Hematopoietic multipotent progenitor cell (in vitro differentiated cells): Measurements from ENCODE around the gene GSC2. TPM values are rescaled to one million over a fixed set of nuclear protein-coding genes. Genes with fewer than 3 reads are reported as not detected.

Source experiments
- DNase-seq, 3 donors: peaks; one replicate each; pipeline ENCODE4 v3.0.0-alpha.2; 2011 to 2015; ENCODE audit warnings: low read depth in 2 of 3, low spot score in 2 of 3
- total RNA-seq: library from RNA; depleted of rRNA; stranded (reverse); fragments of >200 nt; gene quantifications from one replicate; pipeline ENCODE4 v1.2.3, GENCODE V29; 2012

GSC2 gene
- total RNA-seq, 1 donor: not detected

DNA sequence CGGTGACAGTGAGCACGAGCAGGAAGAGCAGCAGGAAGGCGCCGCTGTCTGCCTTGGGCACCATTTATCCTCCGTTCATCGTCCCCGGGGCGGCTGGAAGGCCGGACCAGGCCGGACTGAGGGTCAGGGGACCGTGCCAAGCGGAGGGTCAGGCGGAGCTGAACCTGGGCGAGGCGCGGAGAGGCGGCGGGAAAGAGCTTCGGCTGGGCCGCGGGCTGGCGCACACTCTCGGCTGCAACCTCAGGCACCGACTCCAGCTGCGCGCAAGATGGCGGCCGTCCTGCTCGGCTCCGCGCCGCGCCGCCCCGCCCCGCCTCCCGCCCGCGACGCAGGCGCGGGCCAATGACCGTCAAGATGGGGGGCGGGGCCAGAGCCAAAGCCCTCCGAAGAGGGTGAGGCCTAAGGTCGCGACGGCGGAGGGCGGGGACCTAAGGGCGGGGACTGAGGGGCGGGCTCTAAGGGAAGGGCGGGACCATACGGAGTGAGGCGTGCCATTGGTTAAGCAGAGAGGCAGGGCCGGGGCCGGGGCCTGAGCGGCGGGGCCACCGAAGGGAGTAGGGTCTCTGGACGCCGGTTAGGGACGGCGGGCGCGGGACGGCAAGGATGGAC, 27.8 kb downstream of the GSC2 start, which contains the start of gene DGCR2:
Gene DGCR2 (minus strand): TSS at position 270 of the 609 bp plus-strand sequence. CDS start 206 bp downstream, at position 64.
- DNase-seq: peak; percentile 90 to 98 (median 96)

DNA sequence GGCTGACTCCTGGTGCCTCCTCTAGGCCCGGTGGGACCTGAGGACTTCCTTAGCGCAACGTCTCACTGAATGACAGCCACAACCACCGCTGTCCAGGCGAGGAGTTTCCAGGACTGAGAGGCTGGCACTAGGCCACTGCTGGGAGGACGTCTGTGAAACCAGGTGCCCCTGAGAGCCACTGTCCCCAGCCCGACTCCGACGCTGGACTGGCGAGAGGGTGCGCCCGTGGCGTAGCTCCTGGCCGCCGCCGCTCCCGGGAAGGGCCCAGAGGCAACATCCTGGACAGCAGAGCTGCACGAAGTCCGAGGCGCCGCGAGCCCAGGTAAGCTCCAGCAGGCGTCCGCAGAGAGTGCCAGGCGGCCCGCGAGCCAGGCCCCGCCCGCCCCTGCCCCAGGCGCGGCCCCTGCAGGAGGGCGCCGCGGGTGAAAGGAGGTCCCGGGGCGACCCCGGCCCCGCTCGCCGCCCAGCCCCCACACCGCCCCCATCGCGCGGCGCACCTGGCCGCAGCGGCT, 28.4 kb downstream of the GSC2 start:
- peak in 2 of 3 donors; percentile 27 to 28 for DNase-seq

DNA sequence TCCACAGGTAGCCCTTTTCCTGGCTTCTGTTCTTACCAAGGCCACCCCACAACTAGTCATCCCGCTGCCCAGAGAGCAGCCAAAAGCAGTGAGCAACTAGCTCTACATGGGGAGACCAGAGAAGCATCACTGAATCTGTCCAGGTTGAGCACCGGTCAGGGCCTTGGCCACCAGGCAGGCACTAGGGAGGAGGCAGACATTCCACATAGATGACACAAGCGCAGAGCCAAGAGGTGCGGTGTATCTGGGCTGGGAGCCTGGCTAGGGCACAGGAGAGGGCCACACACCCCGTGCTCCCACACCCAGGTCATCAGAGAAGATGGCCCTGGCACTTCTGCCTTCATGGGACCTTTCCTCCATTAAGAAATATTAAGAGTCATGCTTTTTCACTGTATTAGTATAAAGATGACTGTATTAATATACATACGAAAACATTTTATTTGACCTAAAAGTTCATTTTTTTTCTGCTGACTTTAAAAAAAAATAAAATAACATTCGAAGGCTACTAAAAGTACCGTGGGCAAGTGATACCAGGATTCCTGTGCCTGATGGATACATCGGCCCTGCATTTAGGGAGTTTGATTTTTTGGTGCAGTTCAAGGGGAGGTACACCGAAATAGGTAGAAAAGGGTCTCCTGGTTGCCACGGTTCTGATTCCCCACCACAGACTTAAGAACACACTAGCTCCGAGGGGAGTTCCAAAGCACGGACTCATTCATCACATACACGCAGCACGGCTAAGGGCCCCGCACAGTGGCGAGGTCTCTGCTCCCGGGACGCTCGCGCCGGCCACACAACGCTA, 29.1 kb downstream of the GSC2 start:
- DNase-seq: no peak

DNA sequence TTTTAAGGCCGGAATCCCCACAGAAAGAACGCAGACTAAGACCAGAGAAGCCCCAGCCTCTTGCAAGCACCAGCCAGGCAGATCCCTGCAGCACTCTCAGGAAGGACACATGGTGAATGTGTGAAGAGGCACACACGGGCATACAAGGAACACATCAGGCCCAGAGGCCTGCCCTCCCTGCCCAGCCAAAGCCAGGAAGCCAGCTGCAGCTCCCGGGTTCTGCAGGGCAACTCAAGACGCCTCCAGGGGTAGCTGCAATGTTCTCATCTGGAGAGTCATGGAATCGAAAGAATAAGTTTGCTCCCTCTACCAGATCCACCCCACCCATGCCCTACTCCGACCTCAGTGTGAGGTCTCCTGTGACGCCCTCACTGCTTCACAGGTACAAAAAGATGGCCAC, 30.1 kb downstream of the GSC2 start:
- no peak for DNase-seq

DNA sequence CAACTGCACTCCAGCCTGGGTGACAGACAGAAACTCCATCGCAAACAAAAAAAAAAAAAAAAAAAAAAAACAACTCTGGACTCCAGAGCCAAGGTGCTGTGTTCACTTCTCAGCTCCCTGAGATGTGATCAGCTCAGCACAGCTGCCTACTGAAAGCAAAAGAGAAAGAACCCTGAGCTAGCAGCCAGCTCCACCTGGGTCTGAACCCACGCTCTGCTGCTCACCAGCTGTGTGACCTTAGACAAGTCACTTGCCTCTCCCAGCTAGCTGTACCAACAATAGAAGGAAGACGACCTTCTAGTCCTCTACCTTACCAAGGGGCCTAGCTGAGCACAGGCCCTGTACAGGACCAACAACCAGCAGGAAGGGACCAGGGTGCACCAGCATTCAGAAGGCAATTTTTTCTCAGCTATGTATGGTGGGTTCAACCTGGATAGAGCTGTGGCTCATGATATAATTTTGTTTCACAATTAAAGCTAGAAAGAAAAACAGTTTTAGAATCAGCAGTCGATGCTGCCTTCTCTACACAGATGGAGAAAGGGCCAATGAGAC, 31.7 kb downstream of the GSC2 start:
- DNase-seq: no peak

DNA sequence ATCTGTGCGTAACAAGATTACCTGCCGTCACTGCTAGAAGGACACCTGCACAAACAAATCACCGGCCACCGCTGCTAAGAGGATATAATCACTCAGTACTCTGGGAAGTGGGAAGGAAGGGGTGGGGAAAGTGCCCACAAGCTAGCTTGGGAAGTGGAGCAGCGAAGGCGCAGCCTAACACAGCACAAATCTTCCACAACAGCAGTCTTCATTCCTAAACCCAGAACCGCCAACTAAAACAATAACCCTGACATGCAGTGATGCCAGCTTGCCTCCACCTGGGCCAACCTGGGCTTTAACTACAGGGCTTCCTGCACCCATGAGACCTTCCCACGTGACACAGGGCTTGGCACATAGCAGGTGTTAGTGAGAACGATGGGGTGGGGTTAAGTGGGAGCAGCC, 33.0 kb downstream of the GSC2 start:
- DNase-seq: no peak

DNA sequence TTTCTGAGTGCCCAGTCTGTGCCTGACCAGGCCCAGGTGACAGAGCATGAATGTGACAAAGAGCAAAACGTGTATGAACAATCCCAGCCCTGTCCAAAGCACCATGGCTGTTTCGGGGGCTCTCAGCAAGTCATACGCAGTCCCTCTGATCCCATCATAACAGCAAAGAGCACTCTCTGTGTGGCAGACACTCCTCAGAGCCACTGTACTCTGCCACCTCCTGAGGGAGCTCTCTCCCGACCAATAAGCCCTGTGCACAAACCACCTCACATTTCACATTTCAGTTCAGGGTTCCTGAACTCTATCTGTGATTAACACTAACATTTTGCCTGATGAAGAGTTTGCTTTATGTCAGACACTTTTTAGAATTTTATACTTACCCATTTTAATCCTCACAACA, 34.5 kb downstream of the GSC2 start:
- DNase-seq: peak in 1 of 3 donors; percentile 40

DNA sequence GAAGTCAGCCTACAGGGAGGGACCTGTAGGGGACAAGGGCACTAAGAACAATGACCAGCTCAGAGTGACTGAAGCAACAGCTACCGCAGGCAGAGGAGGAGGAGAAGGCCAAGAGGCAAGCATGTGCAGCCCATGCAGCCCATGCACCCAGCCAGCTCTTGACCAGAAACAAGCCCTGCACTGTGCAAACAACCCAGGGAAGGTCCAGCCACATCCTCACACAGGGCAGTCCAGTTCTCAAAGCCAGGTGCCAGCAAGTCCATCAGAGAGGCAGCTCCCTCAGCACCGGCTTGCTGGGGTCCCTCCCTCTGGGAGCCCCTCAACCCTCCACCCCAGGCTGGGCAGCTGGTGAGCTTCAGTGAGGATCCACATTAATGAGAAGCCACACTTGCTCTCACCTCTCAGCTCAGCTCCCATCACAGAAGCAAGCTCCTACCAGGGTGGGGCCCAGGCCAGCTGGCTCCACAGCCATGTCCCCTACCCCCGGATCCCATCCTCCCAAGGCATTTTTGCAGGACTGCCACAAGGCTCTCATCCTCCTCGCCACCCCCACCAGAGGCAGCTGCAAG, 35.0 kb downstream of the GSC2 start:
- no peak for DNase-seq

DNA sequence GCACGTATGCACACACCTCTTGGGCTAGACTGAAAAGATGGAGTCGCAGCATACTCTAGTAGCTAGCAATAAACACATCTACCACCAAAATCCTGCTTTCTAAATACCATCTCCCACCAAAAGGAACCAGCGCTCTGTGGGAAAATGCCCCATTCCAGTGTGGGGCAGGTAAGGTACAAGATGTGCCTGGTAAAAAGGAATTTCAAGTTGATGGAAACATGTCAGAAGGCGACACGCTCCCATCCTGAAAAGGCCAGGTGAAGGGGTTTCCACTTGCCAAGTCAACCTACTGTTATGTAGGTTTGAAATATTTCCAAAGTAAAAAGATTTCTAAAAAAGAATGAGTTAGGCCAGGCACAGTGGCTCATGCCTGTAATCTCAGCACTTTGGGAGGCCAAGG, 36.7 kb downstream of the GSC2 start:
- no peak for DNase-seq

DNA sequence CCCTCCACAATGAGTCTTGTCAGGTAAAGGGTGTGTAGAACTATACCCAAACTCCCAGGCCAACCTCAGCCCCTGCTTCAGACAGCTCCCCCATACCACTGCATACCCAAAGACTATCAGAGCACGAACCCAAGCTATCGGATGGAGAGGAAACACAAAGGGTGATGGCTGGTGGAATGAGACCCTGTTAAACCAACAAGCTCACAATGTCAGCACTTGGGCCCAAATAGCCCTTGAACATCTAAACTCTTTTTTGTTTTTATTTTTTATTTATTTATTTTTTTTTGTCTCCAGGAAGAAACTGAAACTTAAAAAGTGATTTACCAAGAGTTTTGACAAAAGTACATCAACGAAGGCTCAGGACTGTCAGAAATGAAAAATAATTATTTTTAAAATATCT, 38.5 kb downstream of the GSC2 start:
- DNase-seq: no peak

DNA sequence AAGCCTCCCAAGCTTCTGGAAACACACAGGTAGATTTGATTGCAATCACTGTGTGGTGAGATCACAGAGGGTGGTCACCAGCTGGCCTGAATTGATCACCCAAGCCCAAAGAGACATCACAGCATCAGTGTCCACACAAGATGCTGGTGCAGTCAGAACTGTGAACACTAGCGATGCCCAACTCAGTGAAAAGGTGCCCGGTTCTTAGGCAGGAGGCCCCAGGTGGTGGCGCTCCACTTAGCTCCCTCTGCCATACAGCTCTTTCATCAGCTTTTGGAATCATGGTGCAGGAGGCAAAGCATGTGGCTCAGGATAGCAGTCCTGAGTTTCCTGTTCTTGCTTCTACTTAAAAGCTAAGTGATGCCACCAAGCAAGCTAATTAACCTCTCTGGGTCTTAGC, 39.0 kb downstream of the GSC2 start:
- DNase-seq: no peak

DNA sequence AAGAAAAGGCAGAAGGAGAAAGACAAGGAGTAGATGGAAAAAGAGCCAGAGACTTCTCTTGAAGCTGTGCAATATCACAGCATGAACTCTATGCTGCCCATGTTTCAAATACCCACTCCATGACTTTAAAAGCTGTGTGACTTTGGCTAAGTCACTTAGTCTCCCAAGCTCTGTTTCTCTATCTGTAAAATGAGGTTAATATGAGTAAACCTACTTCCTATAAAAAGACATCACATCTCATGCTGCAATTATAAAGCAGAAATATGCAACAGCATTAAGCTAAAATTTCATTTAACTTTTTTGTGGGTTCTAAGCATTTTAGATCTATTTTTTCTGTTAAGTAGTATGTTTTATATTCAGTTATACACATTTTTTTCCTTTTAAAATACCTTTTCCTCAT, 39.4 kb downstream of the GSC2 start:
- no peak for DNase-seq

DNA sequence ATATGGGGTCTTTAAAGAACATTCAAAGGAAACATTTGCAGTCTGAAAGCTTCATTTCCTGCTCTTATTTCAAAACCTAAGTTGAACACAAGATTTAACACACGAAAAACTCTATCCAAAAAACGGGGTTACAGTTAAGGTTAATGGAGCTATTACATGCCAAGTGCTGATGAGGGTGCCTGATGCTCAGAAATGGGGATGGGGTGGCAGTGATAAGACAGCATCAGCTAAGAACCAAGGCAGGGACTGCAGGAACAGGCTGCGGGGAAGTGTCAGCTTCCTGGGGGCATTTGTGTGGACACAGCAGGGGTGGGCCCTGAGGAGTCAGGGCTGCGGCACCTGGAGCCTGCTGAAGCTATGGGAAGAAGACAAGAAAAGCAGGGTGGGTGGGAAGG, 40.0 kb downstream of the GSC2 start:
- DNase-seq: no peak

DNA sequence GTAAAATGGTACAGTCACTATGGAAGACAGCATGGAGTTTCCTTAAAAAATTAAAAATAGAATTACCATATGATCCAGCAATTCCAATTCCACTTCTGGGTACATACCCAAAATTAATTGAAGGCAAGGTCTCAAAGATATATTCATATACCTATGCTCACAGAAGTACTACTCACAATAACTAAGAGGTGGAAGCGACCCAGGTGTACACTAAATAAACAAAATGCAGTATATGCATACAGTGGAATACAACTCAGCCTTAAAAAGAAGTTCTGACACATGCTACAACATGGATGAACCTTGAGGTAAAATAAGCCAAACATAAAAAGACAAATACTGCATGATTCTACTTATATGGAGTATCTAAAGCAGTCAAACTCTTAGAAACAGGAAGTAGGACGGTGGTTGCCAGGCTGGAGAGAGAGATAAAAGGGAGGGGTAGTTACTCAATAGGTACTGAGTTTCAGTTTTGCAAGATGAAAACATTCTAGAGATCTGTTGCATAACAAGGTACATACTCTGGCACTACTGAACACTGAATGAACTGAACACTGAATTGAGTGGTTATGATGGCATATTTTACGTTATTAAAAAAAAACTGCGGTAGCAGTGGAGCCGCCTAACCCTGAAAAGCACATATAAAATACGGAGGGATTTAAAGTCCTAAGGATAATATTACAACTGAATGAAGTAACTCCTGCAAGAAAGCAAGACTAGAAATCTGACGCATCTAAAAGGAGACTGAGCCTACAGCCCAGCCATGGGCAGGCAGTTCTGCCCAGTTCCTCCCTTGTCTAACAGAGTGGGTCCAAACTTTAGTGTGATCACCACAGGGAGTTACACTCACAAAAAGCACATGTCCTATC, 40.7 kb downstream of the GSC2 start:
- peak in 2 of 3 donors; percentile 85 to 93 for DNase-seq

DNA sequence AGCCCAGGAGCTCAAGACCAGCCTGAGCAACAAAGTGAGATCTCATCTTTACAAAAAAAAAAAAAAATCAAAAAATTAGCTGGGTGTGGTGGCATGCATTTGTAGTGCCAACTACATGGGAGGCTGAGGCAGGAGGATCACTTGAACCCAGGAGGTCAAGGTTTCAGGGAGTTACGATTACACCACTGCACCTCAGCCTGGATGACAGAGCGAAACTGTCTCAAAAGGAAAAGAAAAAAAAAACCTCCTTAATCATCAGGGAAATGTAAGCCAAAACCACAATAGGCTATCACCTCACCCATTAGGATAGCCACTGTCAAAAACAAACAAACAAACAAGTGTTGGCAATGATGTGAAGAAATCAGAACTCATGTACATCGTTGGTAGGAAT, 41.3 kb downstream of the GSC2 start:
- no peak for DNase-seq

DNA sequence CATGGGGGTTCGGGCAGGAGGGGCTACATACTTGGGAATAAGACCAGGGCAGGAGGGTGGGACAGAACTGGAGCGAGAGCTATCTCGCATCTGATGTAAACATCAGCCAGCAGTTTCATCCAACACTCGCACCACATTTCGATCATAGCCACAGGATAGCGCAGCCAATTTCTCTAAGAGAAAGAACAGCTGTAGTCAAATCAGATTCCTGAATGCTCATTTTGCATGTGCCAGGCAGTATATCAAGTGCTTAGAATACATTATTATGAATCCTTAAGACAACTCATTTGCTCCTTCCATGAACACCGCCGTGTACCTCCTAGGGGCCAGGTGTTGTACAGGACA, 42.4 kb downstream of the GSC2 start:
- DNase-seq: no peak

DNA sequence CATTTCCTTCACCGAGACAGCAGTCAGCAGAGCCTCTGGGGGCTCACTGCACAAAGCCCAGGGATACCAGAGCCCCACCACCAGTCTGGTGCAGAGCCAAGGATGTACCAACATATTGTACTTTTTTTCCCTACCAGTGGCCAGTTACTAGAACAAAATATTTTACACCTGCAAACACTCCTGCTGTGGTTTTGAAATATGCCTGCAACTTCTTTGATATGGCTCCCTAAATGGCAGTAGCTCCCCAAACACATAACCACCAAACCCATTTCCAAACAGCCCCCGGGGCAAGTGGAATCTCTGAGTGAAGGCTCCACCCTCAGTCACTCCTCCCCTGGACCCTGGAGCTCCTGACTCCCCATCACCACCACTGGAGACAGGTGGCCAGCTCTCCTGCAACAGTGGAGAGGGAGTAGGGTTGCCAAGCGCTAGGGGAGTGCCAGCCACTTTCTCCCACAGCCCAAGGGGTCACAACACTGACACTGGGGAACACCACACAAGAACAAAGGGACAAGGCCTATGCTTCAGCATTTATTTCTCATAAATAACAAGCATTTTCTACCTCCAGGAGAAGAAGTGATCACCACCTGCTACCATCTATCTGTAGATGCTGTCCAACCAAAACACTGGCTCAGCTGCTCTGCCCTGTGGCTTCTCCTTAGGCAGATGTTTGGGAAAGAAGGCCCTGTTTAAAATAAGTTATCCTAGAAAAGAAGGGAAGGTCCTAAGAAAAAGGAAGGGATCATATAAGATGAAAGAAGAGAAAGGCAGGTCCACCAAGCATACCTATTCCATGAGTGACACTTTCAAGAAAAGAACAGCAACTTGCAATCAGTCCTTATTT, 43.0 kb downstream of the GSC2 start:
- no peak for DNase-seq

DNA sequence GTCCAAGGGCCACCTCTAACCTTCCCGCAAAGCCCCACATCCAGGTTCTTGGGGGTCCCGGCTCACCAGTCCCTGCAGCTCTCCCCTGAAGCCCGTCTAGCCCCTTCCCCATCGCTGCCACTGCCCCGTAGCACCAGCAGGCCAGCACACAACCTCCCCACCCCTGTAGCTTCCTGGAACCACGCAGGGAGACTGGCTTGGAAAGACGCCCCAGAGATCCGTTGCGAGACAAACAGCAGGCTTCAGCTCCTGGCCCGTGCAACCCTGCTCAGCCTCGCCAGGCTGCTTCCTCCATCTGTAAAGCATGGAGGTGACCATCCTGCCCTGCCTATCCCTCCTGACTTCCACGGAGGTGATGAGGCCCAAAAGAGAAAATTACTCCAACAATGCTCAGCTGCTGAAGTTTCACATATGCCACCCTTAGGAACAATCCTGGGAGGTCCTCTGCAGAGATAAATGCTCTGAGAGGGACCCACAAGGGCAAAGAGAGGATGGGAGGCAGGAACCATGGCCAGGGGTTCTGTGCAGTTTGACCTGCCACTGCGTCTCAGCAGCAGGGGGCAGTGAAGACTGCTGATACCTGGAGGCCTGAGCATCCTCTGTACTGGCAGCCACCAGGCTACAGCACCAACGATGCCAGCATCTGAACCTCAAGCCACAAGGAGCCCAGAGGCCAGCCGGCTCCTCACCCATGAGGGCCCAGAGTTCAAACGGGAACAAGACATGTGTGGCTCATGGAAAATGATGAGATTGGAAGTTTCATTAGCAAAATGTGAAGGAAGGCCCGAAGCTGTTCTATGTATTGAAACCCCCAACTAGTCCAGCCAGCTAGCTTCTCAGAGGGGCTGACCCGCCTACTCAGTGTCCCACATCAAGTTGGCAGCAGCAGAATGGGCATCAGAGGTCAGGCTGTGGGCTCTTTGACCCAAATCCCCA, 44.0 kb downstream of the GSC2 start:
- DNase-seq: peak in 2 of 3 donors; percentile 48 to 66

DNA sequence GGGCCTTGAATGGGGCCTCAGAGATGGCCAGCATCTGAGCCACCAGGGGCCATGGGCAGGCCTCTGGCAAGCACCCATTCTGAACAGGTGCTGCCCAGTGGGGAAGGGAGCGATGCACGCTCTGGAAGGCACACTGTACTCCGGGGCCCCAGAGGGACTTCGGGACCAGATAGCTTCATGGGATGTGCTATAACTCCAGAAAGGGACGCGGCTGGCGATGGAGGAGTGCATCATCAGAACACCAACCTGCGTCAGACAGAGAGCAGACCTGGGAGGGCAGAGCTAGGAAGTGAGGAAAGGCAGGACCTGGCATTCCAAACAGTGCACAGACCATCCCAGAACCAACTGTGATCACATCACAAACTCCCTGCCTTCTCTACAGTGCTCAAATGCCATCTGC, 44.6 kb downstream of the GSC2 start:
- DNase-seq: no peak
